Stimulated activated CD8-positive, alpha-beta memory T cell treated with anti-CD3 and anti-CD28 coated beads, Interleukin-12 subunit alpha, Interleukin-12 subunit beta, amount 100 ng/mL, for 1 hour (primary cell): ENCODE measurements around the gene GAS6.
"Not testable (repeated sequence)": the region's sequence is repeated elsewhere in the genome, so short reads cannot be mapped to it uniquely, and the experiment has no call there.

Experiments
- DNase-seq: peaks from one replicate; pipeline ENCODE4 v3.0.0-alpha.2; 2020; ENCODE audit warnings: low read depth

Gene GAS6

GRCh38 chr13:113863524-113864272 lies at the start of gene GAS6:
GAS6 (minus strand) TSS chr13:113864076; CDS start chr13:113863920, 156 bp downstream.
- DNase-seq: no peak

GRCh38 chr13:113913408-113913807 lies 49.5 kb upstream of the GAS6 start:
- not testable (repeated sequence) for DNase-seq

GRCh38 chr13:113912596-113912995 lies 48.7 kb upstream of the GAS6 start:
- no peak for DNase-seq

- DNase-seq: no peak
Measured at GRCh38 chr13:113907635-113908617, 44.0 kb upstream of the GAS6 start.

DNA sequence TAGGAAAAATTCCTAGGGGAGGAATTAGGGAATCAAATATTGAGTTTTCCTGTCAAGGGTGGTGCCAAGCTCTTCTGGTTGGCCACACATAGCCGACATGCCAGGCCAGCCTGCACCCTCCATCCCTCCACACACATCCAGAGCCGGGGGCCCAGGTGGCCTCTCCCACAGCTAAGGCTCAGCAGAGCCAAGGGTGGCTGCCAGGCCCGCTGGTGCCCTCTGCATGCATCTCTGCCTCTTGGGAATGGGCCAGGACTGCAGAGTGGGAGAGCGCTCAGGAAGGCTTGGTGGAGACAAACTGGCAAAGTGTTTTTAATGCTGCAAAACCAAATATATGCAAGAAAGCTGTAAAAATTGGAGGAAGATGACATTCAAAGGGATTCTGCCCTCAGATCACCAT lies 42.7 kb upstream of the GAS6 start:
- no peak for DNase-seq

DNA sequence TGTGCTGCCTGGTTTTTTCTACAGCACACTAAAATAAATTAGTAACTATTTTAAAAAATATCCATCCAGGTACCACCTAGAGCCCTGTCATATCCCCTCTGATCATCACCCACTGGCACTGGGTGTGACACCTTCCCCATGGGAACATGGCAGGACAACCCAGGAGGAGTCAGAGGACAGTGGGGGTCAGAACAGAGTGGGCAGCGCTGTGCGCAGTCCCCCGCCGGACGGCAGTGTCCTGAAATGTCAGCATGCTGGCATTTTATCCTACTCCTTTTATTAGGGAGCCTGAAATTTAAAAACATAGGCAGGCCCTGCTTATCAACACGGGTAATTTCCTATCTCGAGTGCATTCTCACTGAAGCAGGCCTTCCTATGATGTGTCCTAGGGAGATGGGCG lies 42.1 kb upstream of the GAS6 start:
- no peak for DNase-seq

GRCh38 chr13:113905018-113905417 lies 41.1 kb upstream of the GAS6 start:
- DNase-seq: no peak

DNA sequence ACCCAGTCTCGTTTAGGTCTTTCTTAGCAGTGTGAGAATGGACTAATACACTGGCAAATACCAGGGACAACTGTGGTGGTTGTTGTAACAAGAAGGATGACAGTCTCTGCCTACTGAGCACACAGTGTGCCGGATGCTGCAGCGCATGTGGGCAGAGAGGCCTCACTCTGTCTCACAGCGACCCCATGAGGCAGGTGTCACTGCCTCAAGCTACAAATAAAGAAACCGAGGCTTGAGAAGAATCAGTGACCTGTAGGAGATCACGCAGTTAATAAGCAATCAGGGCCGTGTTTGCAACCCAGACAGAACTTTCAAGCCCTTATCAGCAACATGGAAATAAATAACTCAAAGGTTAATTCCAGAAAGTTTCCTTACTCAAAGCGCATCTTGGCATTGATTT lies 40.5 kb upstream of the GAS6 start:
- DNase-seq: no peak

GRCh38 chr13:113903912-113904311 lies 40.0 kb upstream of the GAS6 start:
- no peak for DNase-seq

DNA sequence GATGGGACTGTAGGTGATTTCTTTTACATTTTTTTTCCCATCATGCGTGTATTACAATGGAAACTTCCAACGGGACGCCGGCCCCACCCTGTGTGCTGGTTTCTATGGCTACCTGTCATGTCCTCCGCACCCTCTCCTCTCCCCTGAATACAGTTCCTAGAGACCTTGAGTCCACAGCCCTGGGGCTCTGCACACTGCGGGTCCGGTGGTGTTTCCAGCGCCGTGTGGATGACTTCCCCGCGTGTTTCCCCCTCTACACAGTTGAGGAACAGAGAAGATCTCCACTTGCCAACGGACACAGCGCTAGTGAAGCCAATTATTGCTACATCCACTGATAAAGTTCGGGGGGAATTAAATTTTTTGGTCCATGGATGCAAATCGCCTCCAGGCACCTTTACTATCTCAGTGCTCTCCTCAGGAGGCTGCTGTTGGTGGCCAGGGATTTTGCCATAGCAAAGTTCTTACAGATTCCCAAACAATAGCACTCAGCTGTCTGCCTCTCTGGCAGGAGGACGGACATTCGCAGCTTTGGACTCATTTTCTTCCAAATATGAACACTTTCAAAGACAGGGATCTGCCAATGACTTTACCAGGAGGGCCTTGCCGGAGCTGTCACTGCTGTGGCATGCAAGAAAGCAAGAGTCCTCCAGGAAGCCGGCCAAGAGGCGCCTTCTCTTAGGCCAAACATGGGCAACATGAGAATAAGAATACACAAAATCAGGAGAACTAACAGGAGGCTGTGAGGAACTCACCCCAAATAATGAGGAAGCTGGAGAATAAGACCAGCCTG lies 39.3 kb upstream of the GAS6 start:
- DNase-seq: no peak

DNA sequence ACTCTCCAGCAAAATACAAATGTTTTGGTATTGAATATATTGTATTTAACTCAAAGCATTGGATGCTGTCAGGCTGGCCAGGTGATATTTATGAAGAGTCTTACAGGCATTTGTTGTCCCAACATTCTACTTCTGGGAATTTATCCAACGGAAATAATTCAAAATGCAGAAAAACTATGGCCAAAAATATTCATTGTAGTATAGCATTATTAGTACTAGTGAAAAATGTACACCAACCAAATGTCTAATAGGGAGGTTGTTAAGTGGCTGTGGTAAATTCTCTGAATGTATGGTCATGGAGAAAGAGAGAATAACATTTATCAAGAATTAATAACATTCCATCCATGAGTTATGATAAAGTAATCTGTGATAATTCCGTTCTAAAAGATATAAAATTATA lies 38.6 kb upstream of the GAS6 start:
- no peak for DNase-seq

DNA sequence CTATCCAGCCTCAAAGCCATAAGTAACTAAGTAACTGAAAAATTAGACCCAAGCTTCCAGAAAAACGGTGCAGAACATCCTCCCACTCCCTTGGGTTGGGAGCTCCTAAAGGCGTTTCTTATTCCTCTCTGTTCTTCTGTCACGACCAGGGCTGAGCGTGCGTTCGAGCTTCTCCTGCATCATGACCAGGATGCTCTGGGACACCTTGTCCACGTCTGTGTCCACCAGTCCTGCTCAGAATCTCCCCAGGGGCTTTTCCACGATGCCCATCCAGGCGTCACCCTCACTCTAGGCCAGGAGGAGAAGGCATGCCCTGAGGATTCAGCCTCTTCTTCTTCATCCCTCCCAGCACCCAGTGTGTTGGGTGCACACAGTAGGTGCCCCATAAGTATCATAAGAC lies 37.8 kb upstream of the GAS6 start:
- DNase-seq: no peak

DNA sequence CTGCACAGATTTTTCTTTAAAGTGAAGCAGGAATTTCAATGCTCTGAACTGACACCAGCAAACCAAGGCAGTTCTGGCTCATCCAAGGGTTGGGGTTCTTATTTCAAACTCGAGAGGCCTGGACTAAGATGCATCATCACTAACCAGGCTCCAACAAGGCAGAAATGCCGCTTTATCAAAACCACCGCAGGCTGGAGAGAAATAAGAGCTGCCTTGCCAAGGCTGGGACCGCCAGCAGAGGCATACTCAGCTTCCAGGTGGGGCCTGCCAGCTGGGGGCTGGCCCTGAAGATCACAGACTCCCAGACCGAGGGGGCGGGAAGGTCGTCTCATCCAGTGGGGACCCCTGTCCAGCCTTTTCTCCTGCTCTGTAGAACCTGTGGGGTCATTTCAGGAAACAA lies 37.4 kb upstream of the GAS6 start:
- DNase-seq: no peak

- no peak for DNase-seq
Measured at GRCh38 chr13:113900646-113901045, 36.8 kb upstream of the GAS6 start.

DNA sequence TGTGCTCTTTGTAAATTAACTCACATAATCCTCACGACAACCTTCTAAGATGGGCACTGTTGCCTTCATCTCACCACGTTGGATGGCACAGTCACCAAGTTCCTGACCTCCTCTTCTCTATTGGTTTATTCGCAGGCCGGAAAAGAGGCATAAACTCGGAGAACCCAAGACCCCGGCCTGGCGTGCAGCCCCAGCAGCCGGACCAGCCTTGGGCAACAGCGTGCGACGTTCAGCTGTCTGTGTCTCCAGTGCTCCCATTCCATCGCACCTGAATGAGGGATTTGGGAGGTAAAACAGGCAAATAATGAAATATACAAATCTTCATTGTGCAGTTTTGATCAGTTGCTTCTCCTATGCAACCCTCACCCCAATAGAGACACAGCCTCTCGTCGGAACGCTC lies 34.5 kb upstream of the GAS6 start:
- no peak for DNase-seq

- DNase-seq: no peak
Measured at GRCh38 chr13:113897966-113898365, 34.1 kb upstream of the GAS6 start.

DNA sequence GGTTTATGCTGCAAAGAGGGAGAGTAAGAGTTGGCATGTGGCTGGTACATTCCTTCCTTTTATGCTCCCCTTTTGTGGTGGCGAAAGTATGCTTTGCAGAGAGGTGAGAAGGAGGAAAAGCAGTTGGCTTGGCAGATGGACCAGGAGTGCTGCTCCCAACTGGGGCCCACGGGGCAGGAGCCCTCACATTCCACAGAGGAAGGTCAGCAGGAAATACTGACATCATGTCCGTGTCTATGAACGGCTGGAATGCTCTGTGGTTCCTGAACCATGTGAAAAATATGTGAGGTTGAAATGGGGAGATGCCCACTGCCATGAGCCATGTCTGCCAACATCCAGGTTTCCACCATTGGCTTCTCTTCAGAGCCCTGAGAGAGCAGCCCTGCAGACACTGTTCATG lies 33.3 kb upstream of the GAS6 start:
- DNase-seq: no peak

DNA sequence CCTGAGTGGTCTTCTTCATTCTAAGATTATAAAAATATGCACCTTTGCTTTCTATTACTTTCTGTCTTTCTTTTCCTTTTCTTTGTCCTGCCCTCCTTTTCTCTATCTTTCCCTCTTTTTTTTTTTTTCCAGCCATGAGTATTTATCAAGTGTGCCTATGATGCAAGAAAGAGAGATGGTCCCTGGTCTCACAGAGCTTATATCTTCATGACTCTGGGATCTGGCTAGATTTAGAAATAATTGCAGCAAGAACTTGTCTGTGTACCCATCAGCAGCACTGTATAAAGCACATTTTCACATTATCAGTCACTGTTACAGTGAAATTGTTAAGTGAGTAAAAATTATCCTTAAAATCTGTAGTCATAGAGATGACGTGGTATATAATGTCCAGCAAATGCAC lies 31.6 kb upstream of the GAS6 start:
- DNase-seq: no peak

DNA sequence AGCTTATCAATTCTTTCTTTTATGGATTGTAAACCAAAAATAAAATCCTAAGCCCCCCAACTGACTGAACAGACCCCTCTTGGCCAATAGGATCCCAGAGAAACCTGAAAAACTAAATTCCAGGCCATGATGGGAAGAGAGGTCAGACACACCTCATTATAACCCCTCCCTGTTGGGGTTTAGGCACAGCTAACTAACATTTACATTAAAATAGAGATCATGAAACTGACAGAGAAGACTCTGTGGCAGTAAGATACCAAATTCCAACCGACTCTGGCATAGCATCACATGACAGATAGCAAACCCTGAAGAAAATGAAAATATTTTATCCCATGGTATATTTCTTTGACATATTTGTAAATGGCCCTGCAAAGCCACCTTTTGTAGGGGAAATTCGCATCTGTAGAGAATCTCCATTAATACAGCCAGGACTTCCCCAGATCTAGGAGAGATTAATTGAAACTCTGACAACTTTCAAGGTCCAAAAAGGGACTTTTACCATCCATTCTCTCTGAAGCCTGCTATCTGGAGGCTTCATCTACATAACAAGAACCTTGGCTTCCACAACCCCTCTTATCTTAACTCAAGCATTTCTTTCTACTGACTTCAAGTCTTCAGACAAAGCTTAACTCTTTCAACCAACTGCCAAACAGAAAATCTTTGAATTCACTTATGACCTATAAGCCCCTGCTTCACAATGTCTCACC lies 27.1 kb upstream of the GAS6 start:
- no peak for DNase-seq

DNA sequence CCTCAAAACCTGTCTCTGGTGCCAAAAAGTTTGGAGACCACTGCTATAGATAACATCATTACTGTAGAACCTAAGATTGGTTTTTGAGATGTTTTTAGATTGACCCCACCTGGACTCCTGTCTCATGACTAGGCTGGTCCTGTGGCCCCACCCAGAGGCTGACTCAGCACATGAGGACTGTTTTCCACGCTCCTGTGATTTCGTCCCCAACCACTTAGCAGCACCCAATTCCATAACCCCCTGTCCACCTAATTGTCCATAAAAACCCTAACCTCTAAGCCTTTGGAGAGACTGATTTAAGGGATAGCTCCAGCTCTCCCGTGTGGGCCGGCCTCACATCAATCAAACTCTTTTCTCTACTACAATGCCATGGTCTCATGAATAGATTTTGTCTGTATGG lies 25.6 kb upstream of the GAS6 start:
- no peak for DNase-seq

DNA sequence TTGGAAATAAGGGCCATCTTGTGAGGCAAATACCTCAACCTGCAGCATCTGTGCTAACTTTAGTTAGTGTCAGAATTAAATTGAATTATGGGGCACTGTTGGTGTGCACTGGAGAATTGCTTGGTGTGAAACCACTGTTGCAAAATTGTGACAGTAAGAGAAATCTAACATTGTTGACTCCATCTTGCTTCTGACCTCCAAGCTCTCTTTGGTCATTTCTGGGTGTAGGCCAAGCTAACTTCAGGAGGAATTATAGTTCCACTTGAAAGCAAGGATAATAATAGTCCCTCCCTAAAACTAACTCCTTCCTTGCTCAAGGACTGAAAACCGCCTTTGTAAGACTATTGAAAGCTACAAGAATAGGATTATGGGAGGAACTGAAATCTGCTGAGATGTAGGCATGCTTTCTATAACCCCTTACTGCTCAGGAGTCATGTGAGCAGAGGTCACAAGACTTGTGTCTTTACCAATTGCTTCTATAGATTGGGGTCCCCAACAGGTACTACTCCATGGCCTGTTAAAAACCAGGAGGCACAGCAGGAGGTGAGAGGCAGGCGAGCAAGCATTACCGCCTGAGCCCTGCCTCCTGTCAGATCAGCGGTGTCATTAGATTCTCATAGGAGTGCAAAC lies 24.9 kb upstream of the GAS6 start:
- DNase-seq: no peak
